ENCODE data around the gene TEX11. TPM values are rescaled to one million over a fixed set of nuclear protein-coding genes. Genes with fewer than 3 reads are reported as not detected.

TEX11 gene
- total and polyA plus RNA-seq, 10 of the 15 experiments (the other 5 are each of a cell fraction or from before 2014, with no cell fraction given), result not detected

DNA sequence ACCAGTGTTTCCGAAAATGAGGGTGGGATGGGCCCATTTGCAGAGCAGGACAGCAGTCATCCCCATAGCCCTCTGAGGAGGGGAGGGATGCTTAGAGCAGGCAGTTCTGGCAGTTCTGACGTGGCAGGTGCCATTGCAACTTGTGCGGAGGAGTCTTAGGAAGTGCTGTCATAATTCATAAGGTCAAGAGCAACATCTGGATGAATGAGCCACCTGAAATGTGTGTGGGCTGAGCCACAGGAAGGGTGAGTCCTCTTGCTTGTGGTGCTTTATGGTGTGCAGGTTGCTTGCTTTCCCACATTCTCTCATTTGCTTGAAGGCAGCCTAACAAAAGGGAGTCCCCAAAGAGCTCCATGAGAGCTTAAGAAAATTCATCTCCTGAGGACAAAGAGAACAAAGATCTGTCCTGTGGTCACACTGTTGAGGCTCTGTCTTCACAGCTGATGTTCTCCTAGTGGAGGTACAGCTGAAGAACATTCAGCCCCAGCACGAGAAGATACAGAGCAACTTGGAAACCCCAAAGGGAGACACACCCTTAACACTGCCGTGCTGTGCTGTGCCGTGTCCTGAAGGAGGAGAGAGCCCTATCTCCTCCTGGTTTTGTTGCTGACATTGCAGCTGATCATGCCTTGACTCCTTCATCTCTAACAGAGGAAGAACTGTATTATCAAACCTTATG is 403.6 kb downstream of the TEX11 start:
- H3K4me2 ChIP-seq (ENCODE audit: control insufficient read depth, insufficient read depth), result no peak overlapping the region
- H2AFZ ChIP-seq (ENCODE audit: control insufficient read depth, low read depth, low read length), result no peak overlapping the region
- H3K9ac ChIP-seq (ENCODE audit: control insufficient read depth, insufficient read depth, low read length), result no peak overlapping the region
- H3K9me3 ChIP-seq (replicated peaks; ENCODE audit: control insufficient read depth, insufficient read depth, low read length), result no peaks in the 10 kb centered on the region
- ChIA-PET CTCF (interaction anchor here (0.5 to 0.6 kb wide), 2 partner anchors 70 to 302 kb away, joined by 3 read pairs; no protein-coding TSS in a partner anchor), RAD21 (ENCODE audit: unreplicated experiment) (no interaction called here), SMC1A (ENCODE audit: uncharacterized antibody, unreplicated experiment) (no interaction called here), POLR2A (no interaction called here)
- in situ Hi-C loops (cut with MboI) (no loop called here), intact Hi-C loops (cut with micrococcal nuclease; ENCODE audit: unreplicated experiment) (loop anchor here (10.0 kb wide), 1 partner anchor 60 kb away; the partner anchor contains the start of gene DLG3)
- ATAC-seq (no peak), DNase-seq (ENCODE audit: low read depth, low spot score) (no peak), FAIRE-seq (no peak)
- H4K20me1 ChIP-seq (ENCODE audit: control insufficient read depth, insufficient read depth), result no peaks in the 10 kb centered on the region
- H3K4me3 ChIP-seq, result no peak overlapping the region
- H3K36me3 ChIP-seq (ENCODE audit: control insufficient read depth in 2 of 2, insufficient read depth in 2 of 2, low read length in 1 of 2), result no peaks in the 10 kb centered on the region
- H3K79me2 ChIP-seq (ENCODE audit: control insufficient read depth, insufficient read depth, low read length), result no peaks in the 10 kb centered on the region
- no peak overlapping the region for H3K27ac ChIP-seq (ENCODE audit: control insufficient read depth, insufficient read depth)
- 0 out of 2 replicates have a peak, but pooled peaks cover 3% of the 10 kb centered on the region for H3K4me1 ChIP-seq (ENCODE audit: control insufficient read depth, insufficient read depth, low read length)
- 12% methylated on average over 6 of the region's 6 CpGs for WGBS (ENCODE audit: insufficient coverage, insufficient replicate concordance, low lambda C conversion rate, missing lambda C conversion rate)
- H3K27me3 ChIP-seq (replicated peaks in 1 of 2; ENCODE audit: control insufficient read depth in 2 of 2, insufficient read depth in 2 of 2, low read length in 1 of 2), result no peaks in the 10 kb centered on the region
- BruUV-seq (replicated peaks), result no TSS peak
- TF ChIP-seq ZNF24 (IDR thresholded peaks at IDR 0.05) (no peak), PAX8 (IDR thresholded peaks at IDR 0.05) (no peak), CHD2 (IDR thresholded peaks at IDR 0.05; ENCODE audit: borderline replicate concordance, low read depth, low read length) (no peak), STAT3 (IDR thresholded peaks at IDR 0.05; ENCODE audit: low read depth, low read length) (no peak), SP1 (IDR thresholded peaks at IDR 0.05; ENCODE audit: low read depth, low read length) (no peak), SMARCA5 (IDR thresholded peaks at IDR 0.05) (no peak), CEBPZ (IDR thresholded peaks at IDR 0.05; ENCODE audit: low read depth, low read length) (no peak), POLR2A (IDR thresholded peaks at IDR 0.05; ENCODE audit: low read depth, low read length) (no peak), MYC (IDR thresholded peaks at IDR 0.05; ENCODE audit: insufficient read depth, insufficient read length, insufficient replicate concordance, low read length, severe bottlenecking) (no peak), SMAD5 (IDR thresholded peaks at IDR 0.05; ENCODE audit: low read depth) (no peak), SIX5 (IDR thresholded peaks at IDR 0.05; ENCODE audit: low read depth, low read length, severe bottlenecking) (no peak), GABPA (IDR thresholded peaks at IDR 0.05; ENCODE audit: low read depth) (no peak), NBN (IDR thresholded peaks at IDR 0.05) (no peak), EZH2 (IDR thresholded peaks at IDR 0.05; ENCODE audit: borderline replicate concordance, control insufficient read depth, low read depth, low read length) (no peak), RELA (IDR thresholded peaks at IDR 0.05; ENCODE audit: borderline replicate concordance, partially characterized antibody) (no peak)
- TF ChIP-seq, protein P1, sequence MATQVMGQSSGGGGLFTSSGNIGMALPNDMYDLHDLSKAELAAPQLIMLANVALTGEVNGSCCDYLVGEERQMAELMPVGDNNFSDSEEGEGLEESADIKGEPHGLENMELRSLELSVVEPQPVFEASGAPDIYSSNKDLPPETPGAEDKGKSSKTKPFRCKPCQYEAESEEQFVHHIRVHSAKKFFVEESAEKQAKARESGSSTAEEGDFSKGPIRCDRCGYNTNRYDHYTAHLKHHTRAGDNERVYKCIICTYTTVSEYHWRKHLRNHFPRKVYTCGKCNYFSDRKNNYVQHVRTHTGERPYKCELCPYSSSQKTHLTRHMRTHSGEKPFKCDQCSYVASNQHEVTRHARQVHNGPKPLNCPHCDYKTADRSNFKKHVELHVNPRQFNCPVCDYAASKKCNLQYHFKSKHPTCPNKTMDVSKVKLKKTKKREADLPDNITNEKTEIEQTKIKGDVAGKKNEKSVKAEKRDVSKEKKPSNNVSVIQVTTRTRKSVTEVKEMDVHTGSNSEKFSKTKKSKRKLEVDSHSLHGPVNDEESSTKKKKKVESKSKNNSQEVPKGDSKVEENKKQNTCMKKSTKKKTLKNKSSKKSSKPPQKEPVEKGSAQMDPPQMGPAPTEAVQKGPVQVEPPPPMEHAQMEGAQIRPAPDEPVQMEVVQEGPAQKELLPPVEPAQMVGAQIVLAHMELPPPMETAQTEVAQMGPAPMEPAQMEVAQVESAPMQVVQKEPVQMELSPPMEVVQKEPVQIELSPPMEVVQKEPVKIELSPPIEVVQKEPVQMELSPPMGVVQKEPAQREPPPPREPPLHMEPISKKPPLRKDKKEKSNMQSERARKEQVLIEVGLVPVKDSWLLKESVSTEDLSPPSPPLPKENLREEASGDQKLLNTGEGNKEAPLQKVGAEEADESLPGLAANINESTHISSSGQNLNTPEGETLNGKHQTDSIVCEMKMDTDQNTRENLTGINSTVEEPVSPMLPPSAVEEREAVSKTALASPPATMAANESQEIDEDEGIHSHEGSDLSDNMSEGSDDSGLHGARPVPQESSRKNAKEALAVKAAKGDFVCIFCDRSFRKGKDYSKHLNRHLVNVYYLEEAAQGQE (IDR thresholded peaks at IDR 0.05; ENCODE audit: low read depth, low read length), result no peak
- TF ChIP-seq, protein P2, sequence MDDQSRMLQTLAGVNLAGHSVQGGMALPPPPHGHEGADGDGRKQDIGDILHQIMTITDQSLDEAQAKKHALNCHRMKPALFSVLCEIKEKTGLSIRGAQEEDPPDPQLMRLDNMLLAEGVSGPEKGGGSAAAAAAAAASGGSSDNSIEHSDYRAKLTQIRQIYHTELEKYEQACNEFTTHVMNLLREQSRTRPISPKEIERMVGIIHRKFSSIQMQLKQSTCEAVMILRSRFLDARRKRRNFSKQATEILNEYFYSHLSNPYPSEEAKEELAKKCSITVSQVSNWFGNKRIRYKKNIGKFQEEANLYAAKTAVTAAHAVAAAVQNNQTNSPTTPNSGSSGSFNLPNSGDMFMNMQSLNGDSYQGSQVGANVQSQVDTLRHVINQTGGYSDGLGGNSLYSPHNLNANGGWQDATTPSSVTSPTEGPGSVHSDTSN (IDR thresholded peaks at IDR 0.05; ENCODE audit: insufficient replicate concordance, low read depth, low read length), result no peak

All from GM12878 (cell line).